Measurements from ENCODE around the gene GRID1. TPM values are rescaled to one million over a fixed set of nuclear protein-coding genes. Genes with fewer than 3 reads are reported as not detected.

Gene GRID1
- total RNA-seq, 4 donors from 2014 or later = 17.2 to 28.1 (median 23.6) TPM

DNA sequence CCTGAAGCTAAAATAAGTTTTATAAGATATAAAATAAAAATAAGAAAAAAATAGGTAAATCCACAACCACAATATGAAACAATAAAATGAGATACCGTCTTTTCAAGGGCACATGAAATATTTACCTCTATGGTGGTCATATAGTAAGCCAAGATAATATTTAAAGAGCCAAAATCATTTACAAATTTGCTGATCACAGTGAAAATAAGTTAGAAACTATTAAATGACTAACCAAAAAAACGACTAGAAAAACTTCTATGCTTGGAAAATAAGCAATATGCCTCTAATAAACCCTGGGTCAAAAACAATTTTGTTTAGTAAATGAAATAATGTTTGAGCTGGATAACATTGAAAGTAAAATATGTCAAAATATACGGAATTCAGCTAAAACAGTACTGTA, 535.2 kb downstream of the GRID1 start:
- intact Hi-C loops (cut with DNase I) = no loop called here
- H3K27ac ChIP-seq = no peak overlapping the region
- H3K4me1 ChIP-seq = no peaks in the 10 kb centered on the region
- H3K36me3 ChIP-seq = no peaks in the 10 kb centered on the region
- no peak for DNase-seq
- H3K27me3 ChIP-seq = no peaks in the 10 kb centered on the region
- TF ChIP-seq, protein P1, sequence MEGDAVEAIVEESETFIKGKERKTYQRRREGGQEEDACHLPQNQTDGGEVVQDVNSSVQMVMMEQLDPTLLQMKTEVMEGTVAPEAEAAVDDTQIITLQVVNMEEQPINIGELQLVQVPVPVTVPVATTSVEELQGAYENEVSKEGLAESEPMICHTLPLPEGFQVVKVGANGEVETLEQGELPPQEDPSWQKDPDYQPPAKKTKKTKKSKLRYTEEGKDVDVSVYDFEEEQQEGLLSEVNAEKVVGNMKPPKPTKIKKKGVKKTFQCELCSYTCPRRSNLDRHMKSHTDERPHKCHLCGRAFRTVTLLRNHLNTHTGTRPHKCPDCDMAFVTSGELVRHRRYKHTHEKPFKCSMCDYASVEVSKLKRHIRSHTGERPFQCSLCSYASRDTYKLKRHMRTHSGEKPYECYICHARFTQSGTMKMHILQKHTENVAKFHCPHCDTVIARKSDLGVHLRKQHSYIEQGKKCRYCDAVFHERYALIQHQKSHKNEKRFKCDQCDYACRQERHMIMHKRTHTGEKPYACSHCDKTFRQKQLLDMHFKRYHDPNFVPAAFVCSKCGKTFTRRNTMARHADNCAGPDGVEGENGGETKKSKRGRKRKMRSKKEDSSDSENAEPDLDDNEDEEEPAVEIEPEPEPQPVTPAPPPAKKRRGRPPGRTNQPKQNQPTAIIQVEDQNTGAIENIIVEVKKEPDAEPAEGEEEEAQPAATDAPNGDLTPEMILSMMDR (IDR thresholded peaks at IDR 0.05) = no peak
- TF ChIP-seq POLR2A (IDR thresholded peaks at IDR 0.05) = no peak
- no peak overlapping the region for H3K4me3 ChIP-seq (replicated peaks in 1 of 3)
- WGBS, 2 donors = 79 to 85% methylated on average over 3 of the region's 3 CpGs
- H3K9me3 ChIP-seq = no peaks in the 10 kb centered on the region

DNA sequence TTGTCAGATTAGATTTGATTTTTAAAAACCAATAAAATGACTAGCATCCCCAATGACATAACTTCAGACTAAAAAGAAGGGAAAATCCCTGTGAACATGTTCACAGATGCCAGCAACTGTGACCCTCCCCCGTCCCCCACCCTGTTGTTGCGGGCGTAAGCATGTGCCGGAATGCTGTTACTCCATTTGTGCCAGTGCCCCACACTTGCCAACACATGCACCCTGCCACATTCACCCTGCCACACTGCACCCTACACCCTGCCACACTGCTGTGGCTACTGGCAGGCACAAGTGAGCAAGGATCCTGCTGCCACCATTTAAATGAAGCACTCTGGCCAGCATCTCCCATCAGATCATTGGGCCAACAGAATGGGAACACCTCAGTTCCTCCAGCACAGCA, 540.2 kb downstream of the GRID1 start:
- intact Hi-C loops (cut with DNase I) = no loop called here
- no peaks in the 10 kb centered on the region for H3K36me3 ChIP-seq
- no peak for DNase-seq
- 90 to 96% methylated on average over 4 of the region's 4 CpGs for WGBS, 2 donors
- H3K4me1 ChIP-seq = no peaks in the 10 kb centered on the region
- no peaks in the 10 kb centered on the region for H3K27me3 ChIP-seq
- H3K9me3 ChIP-seq = no peaks in the 10 kb centered on the region
- H3K4me3 ChIP-seq (replicated peaks in 1 of 3) = no peak overlapping the region
- TF ChIP-seq, protein P1 (IDR thresholded peaks at IDR 0.05) = no peak
- no peak for TF ChIP-seq POLR2A (IDR thresholded peaks at IDR 0.05)
- H3K27ac ChIP-seq = no peak overlapping the region

DNA sequence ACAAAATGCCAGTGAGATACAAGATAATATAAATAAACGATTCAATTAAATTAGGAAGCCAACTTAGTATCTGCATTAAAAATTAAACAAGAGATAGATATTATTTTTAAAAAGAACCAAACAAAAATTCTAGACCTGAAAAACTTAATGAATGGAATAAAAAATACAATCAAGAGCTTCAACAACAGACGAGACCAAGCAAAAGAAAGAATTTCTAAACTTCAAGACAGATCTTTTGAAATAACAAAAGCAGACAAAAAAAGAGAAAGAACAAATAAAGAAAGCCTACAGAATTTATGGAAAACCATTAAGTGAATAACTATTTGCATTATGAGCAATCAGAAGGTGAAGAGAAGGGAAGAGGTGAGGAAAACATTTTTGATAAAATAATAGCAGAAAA, 555.2 kb downstream of the GRID1 start:
- intact Hi-C loops (cut with DNase I) = no loop called here
- 90 to 91% methylated on average over 2 of the region's 2 CpGs for WGBS, 2 donors

DNA sequence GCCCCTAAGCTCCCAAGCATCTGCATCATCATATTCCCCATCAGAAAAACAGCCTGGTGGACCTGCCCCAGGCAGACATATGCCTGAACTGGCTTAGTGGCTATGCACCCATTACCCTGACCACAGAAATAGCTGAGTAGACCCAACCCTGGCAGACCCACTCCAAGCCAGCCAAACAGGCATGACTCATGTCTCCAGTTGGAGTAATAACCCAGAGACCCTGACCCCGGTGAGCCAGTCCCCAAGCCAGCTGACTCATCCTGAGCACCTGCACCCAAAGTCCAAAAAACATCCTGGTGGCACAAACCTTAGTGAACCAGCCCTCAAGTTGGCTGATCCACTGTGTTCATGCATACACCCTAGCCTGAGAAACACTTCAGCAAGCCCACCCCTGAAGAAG, 555.9 kb downstream of the GRID1 start:
- H3K27me3 ChIP-seq = no peaks in the 10 kb centered on the region
- H3K27ac ChIP-seq = no peak overlapping the region
- H3K4me3 ChIP-seq (replicated peaks in 1 of 3) = no peak overlapping the region
- intact Hi-C loops (cut with DNase I) = no loop called here
- H3K36me3 ChIP-seq = no peaks in the 10 kb centered on the region
- no peaks in the 10 kb centered on the region for H3K4me1 ChIP-seq
- no peaks in the 10 kb centered on the region for H3K9me3 ChIP-seq
- no peak for DNase-seq
- WGBS, 2 donors = no CpG with 5 or more reads among the region's 1 CpG
- TF ChIP-seq, protein P1 (IDR thresholded peaks at IDR 0.05) = no peak
- TF ChIP-seq POLR2A (IDR thresholded peaks at IDR 0.05) = no peak

More for the DNA sequence above, 555.2 kb downstream of the GRID1 start:
- Histone ChIP-seq H3K4me1 (no peaks in the 10 kb centered on the region), H3K27me3 (no peaks in the 10 kb centered on the region), H3K4me3 (replicated peaks in 1 of 3) (no peak overlapping the region), H3K36me3 (no peaks in the 10 kb centered on the region), H3K27ac (no peak overlapping the region), H3K9me3 (no peaks in the 10 kb centered on the region)
- no peak for TF ChIP-seq POLR2A (IDR thresholded peaks at IDR 0.05)
- TF ChIP-seq, protein P1 (IDR thresholded peaks at IDR 0.05) = no peak
- no peak for DNase-seq

DNA sequence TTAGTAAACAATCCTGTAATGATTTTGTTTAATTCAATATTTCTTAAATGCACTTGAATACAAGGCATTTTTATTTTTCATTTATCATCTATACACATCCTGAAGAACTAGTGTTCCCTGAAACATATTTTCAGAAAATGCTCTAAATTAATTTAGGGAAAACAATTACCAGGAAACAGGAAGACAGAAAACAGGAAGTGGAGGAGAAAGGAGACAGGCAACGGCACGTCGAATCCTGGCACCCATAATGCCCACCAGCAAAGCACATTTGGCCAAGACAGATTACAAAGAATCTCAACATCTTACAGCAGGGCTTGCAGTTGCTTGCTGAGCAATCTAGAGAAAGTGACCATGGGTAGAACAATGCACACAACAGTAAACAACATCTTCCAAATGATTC, 571.1 kb downstream of the GRID1 start:
- H3K27me3 ChIP-seq = no peaks in the 10 kb centered on the region
- WGBS, 2 donors = 64 to 69% methylated on average over 3 of the region's 3 CpGs
- H3K36me3 ChIP-seq = no peaks in the 10 kb centered on the region
- DNase-seq = no peak
- H3K4me1 ChIP-seq = peaks cover 0 to 10% of the 10 kb centered on the region in 2 donors
- no peak overlapping the region for H3K27ac ChIP-seq
- intact Hi-C loops (cut with DNase I) = no loop called here
- H3K4me3 ChIP-seq (replicated peaks in 1 of 3) = no peak overlapping the region
- TF ChIP-seq, protein P1 (IDR thresholded peaks at IDR 0.05) = no peak
- no peak for TF ChIP-seq POLR2A (IDR thresholded peaks at IDR 0.05)
- no peaks in the 10 kb centered on the region for H3K9me3 ChIP-seq

All from thyroid gland (tissue), 4 donors.